Neural crest cell (in vitro differentiated cells): Measurements from ENCODE around the gene BGN. TPM values are rescaled to one million over a fixed set of nuclear protein-coding genes. Genes with fewer than 3 reads are reported as not detected.

Experiments
- DNase-seq: peaks from one replicate; pipeline ENCODE4 v3.0.0; 2021; ENCODE audit warnings: low read depth, mixed read lengths, low spot score
- H3K27ac Mint-ChIP-seq: one replicate; pipeline ENCODE4 v1.8.0; 2021; ENCODE audit warnings: mild to moderate bottlenecking, mixed read lengths; ENCODE audit not compliant: unreplicated experiment
- H3K27me3 Mint-ChIP-seq: 2 replicates; pipeline ENCODE4 v1.8.0; 2021; ENCODE audit warnings: low read depth, mild to moderate bottlenecking, mixed read lengths
- H3K36me3 Mint-ChIP-seq: 2 replicates; pipeline ENCODE4 v1.8.0; 2021; ENCODE audit warnings: low read depth, mild to moderate bottlenecking, mixed read lengths
- H3K4me1 Mint-ChIP-seq: 2 replicates; pipeline ENCODE4 v1.8.0; 2021; ENCODE audit warnings: mixed read lengths
- H3K4me3 Mint-ChIP-seq: one replicate; pipeline ENCODE4 v1.8.0; 2021; ENCODE audit warnings: mild to moderate bottlenecking, mixed read lengths
- H3K9me3 Mint-ChIP-seq: 2 replicates; pipeline ENCODE4 v1.8.0; 2021; ENCODE audit warnings: mixed read lengths
- CTCF ChIP-seq: fragments of 200-600 bp; sonication (generic); conservative IDR thresholded peaks from 2 replicates; pipeline ENCODE4 v1.5.0; 2021; ENCODE audit warnings: antibody characterized with exemption, mild to moderate bottlenecking
- total RNA-seq: library from RNA; stranded (reverse); gene quantifications from 2 replicates; pipeline ENCODE4 v1.2.1, GENCODE V29; 2021

The BGN gene
- total RNA-seq, 1 donor from 2014 or later, result 80.6 TPM

- Mint-ChIP-seq H3K4me3 (no peak overlapping the region), H3K27ac (peak overlapping the region; percentile 83), H3K4me1 (peaks cover 4% of the 10 kb centered on the region), H3K9me3 (no peaks in the 10 kb centered on the region), H3K36me3 (no peaks in the 10 kb centered on the region), H3K27me3 (no peaks in the 10 kb centered on the region)
- no peak for TF ChIP-seq CTCF
- no peak for DNase-seq
Observed at GRCh38 chrX:153447581-153447960, 47.2 kb upstream of the BGN start.

GRCh38 chrX:153448556-153449367, 46.0 kb upstream of the BGN start:
- peaks cover 4% of the 10 kb centered on the region for H3K4me1 Mint-ChIP-seq
- H3K27ac Mint-ChIP-seq, result no peak overlapping the region
- H3K9me3 Mint-ChIP-seq, result no peaks in the 10 kb centered on the region
- no peak for TF ChIP-seq CTCF
- peaks cover 2% of the 10 kb centered on the region for H3K36me3 Mint-ChIP-seq
- no peak overlapping the region for H3K4me3 Mint-ChIP-seq
- H3K27me3 Mint-ChIP-seq, result no peaks in the 10 kb centered on the region
- no peak for DNase-seq

- no peak for TF ChIP-seq CTCF
- Mint-ChIP-seq H3K27me3 (no peaks in the 10 kb centered on the region), H3K27ac (no peak overlapping the region), H3K36me3 (peaks cover 2% of the 10 kb centered on the region), H3K9me3 (no peaks in the 10 kb centered on the region), H3K4me1 (peaks cover 4% of the 10 kb centered on the region), H3K4me3 (no peak overlapping the region)
- DNase-seq, result no peak
Observed at GRCh38 chrX:153449368-153450113, 45.2 kb upstream of the BGN start.

GRCh38 chrX:153450114-153450948, 44.4 kb upstream of the BGN start:
- DNase-seq, result no peak
- no peaks in the 10 kb centered on the region for H3K9me3 Mint-ChIP-seq

More at GRCh38 chrX:153450114-153450948, 44.4 kb upstream of the BGN start:
- H3K27ac Mint-ChIP-seq, result no peak overlapping the region
- peaks cover 4% of the 10 kb centered on the region for H3K4me1 Mint-ChIP-seq
- peaks cover 2% of the 10 kb centered on the region for H3K36me3 Mint-ChIP-seq
- H3K4me3 Mint-ChIP-seq, result no peak overlapping the region
- no peak for TF ChIP-seq CTCF
- no peaks in the 10 kb centered on the region for H3K27me3 Mint-ChIP-seq
